CD4-positive, CD25-positive, alpha-beta regulatory T cell (primary cell): ENCODE results near the gene STARD13. TPM values are rescaled to one million over a fixed set of nuclear protein-coding genes. Genes with fewer than 3 reads are reported as not detected.

Source experiments
- ATAC-seq, 2 donors: fragments of 150-1000 bp; cut with Tn5 transposase; one replicate each; pipeline ENCODE4 v1.10.0; 2021; ENCODE audit warnings: low read depth in 2 of 2, moderate number of reproducible peaks in 2 of 2, moderate library complexity in 1 of 2
- DNase-seq, 3 donors: peaks; one replicate each; pipeline versions ENCODE4 v3.0.0 to v3.0.0-alpha.2; 2012 to 2022; ENCODE audit warnings: mixed read lengths in 1 of 3
- H3K27ac ChIP-seq: one replicate; pipeline ENCODE4 v1.7.0; 2013; ENCODE audit warnings: mild to moderate bottlenecking, low read length; ENCODE audit not compliant: insufficient read depth, poor library complexity, severe bottlenecking
- H3K27me3 ChIP-seq: one replicate; pipeline ENCODE4 v1.7.0; 2013; ENCODE audit warnings: low read length; ENCODE audit not compliant: control insufficient read depth, insufficient read depth
- H3K36me3 ChIP-seq: one replicate; pipeline ENCODE4 v1.7.0; 2013; ENCODE audit warnings: mild to moderate bottlenecking, low read length, moderate library complexity; ENCODE audit not compliant: control insufficient read depth, insufficient read depth
- H3K4me1 ChIP-seq: 2 replicates; pipeline ENCODE4 v1.7.0; 2013; ENCODE audit warnings: mild to moderate bottlenecking, low read length; ENCODE audit not compliant: insufficient read depth, control insufficient read depth, poor library complexity, severe bottlenecking
- H3K4me3 ChIP-seq: one replicate; pipeline ENCODE4 v1.7.0; 2013; ENCODE audit warnings: low read depth, mild to moderate bottlenecking, low read length, moderate library complexity
- H3K9me3 ChIP-seq, 2 experiments: 1 replicate in 1 of 2; 2 replicates in 1 of 2; pipeline ENCODE4 v1.7.0; 2013; ENCODE audit warnings: low read length in 2 of 2, mild to moderate bottlenecking in 1 of 2, moderate library complexity in 1 of 2; ENCODE audit not compliant: control insufficient read depth in 2 of 2
- H3K27ac Mint-ChIP-seq, 3 donors: one replicate each; pipeline ENCODE4 v1.8.0; 2020 to 2022; ENCODE audit warnings: mild to moderate bottlenecking in 3 of 3, mixed read lengths in 3 of 3, moderate library complexity in 2 of 3
- H3K27me3 Mint-ChIP-seq: one replicate; pipeline ENCODE4 v1.8.0; 2022; ENCODE audit warnings: mild to moderate bottlenecking, mixed read lengths
- H3K36me3 Mint-ChIP-seq: one replicate; pipeline ENCODE4 v1.8.0; 2020; ENCODE audit warnings: mixed read lengths
- H3K4me1 Mint-ChIP-seq, 4 donors: one replicate each; pipeline ENCODE4 v1.8.0; 2020 to 2022; ENCODE audit warnings: mixed read lengths in 4 of 4, mild to moderate bottlenecking in 1 of 4
- H3K4me3 Mint-ChIP-seq, 4 donors: one replicate each; pipeline ENCODE4 v1.8.0; 2020 to 2022; ENCODE audit warnings: mild to moderate bottlenecking in 4 of 4, mixed read lengths in 4 of 4, moderate library complexity in 3 of 4
- H3K9me3 Mint-ChIP-seq, 7 donors: one replicate each; pipeline ENCODE4 v1.8.0; 2020 to 2022; ENCODE audit warnings: mixed read lengths in 7 of 7, mild to moderate bottlenecking in 3 of 7, moderate library complexity in 2 of 7
- polyA plus RNA-seq, 4 donors: library from polyadenylated mRNA; unstranded; fragments of 300-500 nt; fragmentation: Illumina TruSeq; gene quantifications; one replicate each; pipeline ENCODE4 v1.2.3, GENCODE V29; 2021
- total RNA-seq: library from RNA; stranded (reverse); gene quantifications from one replicate; pipeline ENCODE4 v1.2.3, GENCODE V29; 2022

The STARD13 gene
- total and polyA plus RNA-seq, 5 donors from 2014 or later = not detected

- H3K4me1 ChIP-seq = no peaks in the 10 kb centered on the region
- H3K27ac ChIP-seq = no peak overlapping the region
- ATAC-seq = no peak
- Mint-ChIP-seq H3K9me3 (no peaks in the 10 kb centered on the region), H3K27me3 (peaks cover 4% of the 10 kb centered on the region), H3K36me3 (no peaks in the 10 kb centered on the region), H3K27ac (peak overlapping the region in 1 of 3 donors; percentile 54), H3K4me1 (no peaks in the 10 kb centered on the region), H3K4me3 (no peak overlapping the region)
- H3K36me3 ChIP-seq = no peaks in the 10 kb centered on the region
- H3K4me3 ChIP-seq = no peak overlapping the region
- DNase-seq = no peak
- no peaks in the 10 kb centered on the region for H3K9me3 ChIP-seq
- H3K27me3 ChIP-seq = no peaks in the 10 kb centered on the region
Observed at GRCh38 chr13:33258808-33259193, 26.8 kb downstream of the STARD13 start.

- H3K27me3 Mint-ChIP-seq = peaks cover 4% of the 10 kb centered on the region
- H3K4me3 Mint-ChIP-seq = no peak overlapping the region
- Histone ChIP-seq H3K9me3 (no peaks in the 10 kb centered on the region), H3K27ac (no peak overlapping the region), H3K36me3 (no peaks in the 10 kb centered on the region), H3K4me1 (no peaks in the 10 kb centered on the region), H3K27me3 (no peaks in the 10 kb centered on the region), H3K4me3 (no peak overlapping the region)
- no peaks in the 10 kb centered on the region for H3K9me3 Mint-ChIP-seq
- no peak overlapping the region for H3K27ac Mint-ChIP-seq
- no peak for DNase-seq
- no peaks in the 10 kb centered on the region for H3K4me1 Mint-ChIP-seq
- H3K36me3 Mint-ChIP-seq = no peaks in the 10 kb centered on the region
- no peak for ATAC-seq
Observed at GRCh38 chr13:33257841-33258807, 27.4 kb downstream of the STARD13 start.

DNA sequence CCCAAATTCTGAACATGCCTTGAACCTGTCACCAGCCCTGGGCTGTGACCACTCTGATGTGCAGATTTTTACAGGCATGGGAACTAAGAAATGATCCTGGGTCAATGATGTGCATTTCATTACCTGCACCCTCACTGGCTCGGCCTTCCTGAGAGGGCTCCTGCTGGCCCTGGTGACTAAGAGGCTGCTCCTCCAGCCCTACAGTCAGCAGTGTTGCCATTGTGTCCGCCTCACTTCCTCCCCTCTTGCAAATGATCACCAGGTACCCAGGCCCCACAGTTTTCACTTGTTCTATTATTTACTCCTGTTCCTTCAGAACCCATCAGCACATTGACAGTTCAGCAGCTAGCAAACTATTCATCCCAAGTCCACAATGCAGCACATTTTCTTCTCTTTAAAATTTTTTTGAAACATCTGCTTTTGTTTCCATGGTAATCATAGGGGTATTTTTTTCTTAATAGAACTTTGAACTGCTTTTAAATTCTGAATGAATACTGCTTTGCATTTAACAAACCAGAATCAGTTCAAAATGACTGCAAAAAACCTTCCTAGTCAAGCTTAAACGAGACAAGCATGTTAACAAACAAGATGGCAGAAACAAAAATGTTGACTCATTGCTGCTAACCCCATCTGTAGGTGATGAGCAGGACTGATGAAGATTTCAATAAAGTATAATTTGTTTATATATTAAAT is 29.3 kb downstream of the STARD13 start:
- no peak overlapping the region for H3K4me3 ChIP-seq
- H3K27me3 ChIP-seq = no peaks in the 10 kb centered on the region
- Mint-ChIP-seq H3K36me3 (no peaks in the 10 kb centered on the region), H3K27ac (no peak overlapping the region), H3K9me3 (no peaks in the 10 kb centered on the region), H3K4me1 (no peaks in the 10 kb centered on the region), H3K4me3 (no peak overlapping the region), H3K27me3 (peaks cover 4% of the 10 kb centered on the region)
- DNase-seq (no peak), ATAC-seq (no peak)
- no peaks in the 10 kb centered on the region for H3K4me1 ChIP-seq
- H3K36me3 ChIP-seq = no peaks in the 10 kb centered on the region
- H3K27ac ChIP-seq = no peak overlapping the region
- H3K9me3 ChIP-seq = no peaks in the 10 kb centered on the region

DNA sequence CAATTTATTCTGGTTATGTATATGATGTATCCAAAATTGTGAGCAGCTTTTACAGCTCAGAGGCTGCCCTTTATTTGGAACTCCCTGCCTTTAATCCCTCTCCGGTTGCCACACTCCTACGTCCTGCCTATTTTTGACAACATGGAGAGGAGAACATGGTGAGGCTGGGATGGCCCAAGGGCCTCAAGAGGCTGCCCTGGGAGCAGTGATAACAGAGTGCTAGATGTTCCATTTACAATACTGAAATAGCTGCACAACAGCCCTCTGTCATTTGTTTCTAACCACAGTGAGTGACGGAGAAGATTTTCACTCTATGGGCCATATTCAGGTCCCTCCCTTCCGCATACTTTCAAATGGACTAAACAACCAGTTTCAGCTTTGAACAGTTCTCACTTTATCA is 33.4 kb downstream of the STARD13 start:
- Mint-ChIP-seq H3K27ac (no peak overlapping the region), H3K9me3 (no peaks in the 10 kb centered on the region), H3K4me3 (no peak overlapping the region), H3K4me1 (no peaks in the 10 kb centered on the region), H3K27me3 (peaks cover 4% of the 10 kb centered on the region), H3K36me3 (no peaks in the 10 kb centered on the region)
- Histone ChIP-seq H3K9me3 (no peaks in the 10 kb centered on the region), H3K27ac (no peak overlapping the region), H3K4me3 (no peak overlapping the region), H3K27me3 (no peaks in the 10 kb centered on the region), H3K4me1 (no peaks in the 10 kb centered on the region), H3K36me3 (no peaks in the 10 kb centered on the region)
- DNase-seq (no peak), ATAC-seq (no peak)

GRCh38 chr13:33251131-33251661 is 34.4 kb downstream of the STARD13 start:
- H3K4me1 Mint-ChIP-seq = no peaks in the 10 kb centered on the region
- Histone ChIP-seq H3K4me1 (no peaks in the 10 kb centered on the region), H3K27me3 (no peaks in the 10 kb centered on the region), H3K36me3 (no peaks in the 10 kb centered on the region), H3K27ac (no peak overlapping the region), H3K9me3 (no peaks in the 10 kb centered on the region), H3K4me3 (no peak overlapping the region)
- peaks cover 4% of the 10 kb centered on the region for H3K27me3 Mint-ChIP-seq
- ATAC-seq = no peak
- H3K9me3 Mint-ChIP-seq = no peaks in the 10 kb centered on the region
- H3K36me3 Mint-ChIP-seq = no peaks in the 10 kb centered on the region
- no peak for DNase-seq
- H3K27ac Mint-ChIP-seq = no peak overlapping the region
- no peak overlapping the region for H3K4me3 Mint-ChIP-seq

DNA sequence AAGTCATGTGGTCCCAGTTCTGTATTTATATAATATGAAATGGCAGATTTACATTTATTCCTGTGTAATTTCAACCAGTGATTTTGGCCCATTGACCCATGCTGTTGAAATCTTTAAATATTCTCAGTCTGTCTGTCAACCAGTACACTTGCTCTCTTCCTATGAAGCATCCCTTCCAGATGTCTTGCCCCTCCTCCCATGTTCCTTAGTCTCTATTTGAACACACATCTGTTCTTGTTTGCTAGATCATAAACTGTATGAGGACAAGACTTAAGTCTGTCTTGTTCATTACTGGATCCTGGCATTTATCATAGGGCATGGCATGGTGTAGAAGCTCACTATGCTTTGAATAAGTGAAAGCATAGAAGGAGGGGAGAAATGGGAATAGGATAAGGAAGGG is 34.9 kb downstream of the STARD13 start:
- H3K9me3 Mint-ChIP-seq = no peaks in the 10 kb centered on the region
- Histone ChIP-seq H3K27ac (no peak overlapping the region), H3K9me3 (no peaks in the 10 kb centered on the region), H3K36me3 (no peaks in the 10 kb centered on the region), H3K4me1 (no peaks in the 10 kb centered on the region), H3K4me3 (no peak overlapping the region), H3K27me3 (no peaks in the 10 kb centered on the region)
- no peak for ATAC-seq
- no peaks in the 10 kb centered on the region for H3K4me1 Mint-ChIP-seq
- no peaks in the 10 kb centered on the region for H3K36me3 Mint-ChIP-seq
- DNase-seq = no peak
- no peak overlapping the region for H3K4me3 Mint-ChIP-seq
- H3K27me3 Mint-ChIP-seq = peaks cover 4% of the 10 kb centered on the region
- H3K27ac Mint-ChIP-seq = no peak overlapping the region

DNA sequence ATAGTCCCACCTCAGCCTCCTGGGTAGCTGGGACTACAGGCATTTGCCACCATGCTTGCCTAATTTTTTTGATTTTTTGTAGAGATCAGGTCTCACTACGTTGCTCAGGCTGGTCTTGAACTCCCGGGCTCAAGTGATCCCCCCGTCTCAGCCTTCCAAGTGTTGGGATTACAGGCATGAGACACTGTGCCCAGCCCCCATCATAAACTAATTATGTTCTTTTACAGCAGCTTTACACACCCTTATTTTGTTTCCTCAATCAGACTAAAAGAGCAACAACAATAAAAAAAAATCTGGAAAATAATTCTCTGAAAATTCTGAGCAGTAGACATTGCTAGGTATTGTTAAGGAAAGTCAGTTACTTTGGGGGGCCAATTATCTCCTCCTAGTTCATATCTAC is 35.7 kb downstream of the STARD13 start:
- H3K27me3 ChIP-seq = no peaks in the 10 kb centered on the region
- DNase-seq = no peak
- no peaks in the 10 kb centered on the region for H3K9me3 ChIP-seq
- no peak overlapping the region for H3K27ac Mint-ChIP-seq
- no peaks in the 10 kb centered on the region for H3K9me3 Mint-ChIP-seq
- no peaks in the 10 kb centered on the region for H3K36me3 ChIP-seq
- H3K36me3 Mint-ChIP-seq = no peaks in the 10 kb centered on the region
- H3K4me3 Mint-ChIP-seq = no peak overlapping the region
- H3K4me3 ChIP-seq = no peak overlapping the region
- no peak for ATAC-seq
- H3K4me1 Mint-ChIP-seq = no peaks in the 10 kb centered on the region
- no peak overlapping the region for H3K27ac ChIP-seq
- H3K4me1 ChIP-seq = no peaks in the 10 kb centered on the region
- H3K27me3 Mint-ChIP-seq = peaks cover 2% of the 10 kb centered on the region
